NB4 (cell line): ENCODE measurements around the gene PSMG3.

ENCODE experiments used
- CTCF ChIP-seq: IDR thresholded peaks from one replicate; pipeline ENCODE4 v1.5.1; 2012; ENCODE audit warnings: low read depth, low read length
- MAX ChIP-seq: IDR thresholded peaks from 2 replicates; pipeline ENCODE4 v1.6.1; 2011; ENCODE audit warnings: low read depth, low read length
- MYC ChIP-seq: IDR thresholded peaks from 2 replicates; pipeline ENCODE4 v1.6.1; 2011; ENCODE audit warnings: low read depth, low read length
- POLR2A ChIP-seq: IDR thresholded peaks from 2 replicates; pipeline ENCODE4 v1.6.1; 2011; ENCODE audit warnings: mild to moderate bottlenecking; ENCODE audit not compliant: insufficient read length; ENCODE audit errors: extremely low read depth

- TF ChIP-seq POLR2A, result no peak
- no peak for TF ChIP-seq CTCF
- TF ChIP-seq MYC, result no peak
- TF ChIP-seq MAX, result no peak
Observed at GRCh38 chr7:1525409-1525808, 44.4 kb downstream of the PSMG3 start.
